WTC11 (cell line): ENCODE data around the gene SPATA32. TPM values are rescaled to one million over a fixed set of nuclear protein-coding genes. Genes with fewer than 3 reads are reported as not detected.

ENCODE experiments used
- ATAC-seq: fragments of 200-7000 bp; cut with Tn5 transposase; 2 replicates; pipeline ENCODE4 v1.10.0; 2021; ENCODE audit warnings: mild to moderate bottlenecking, moderate library complexity
- CTCF ChIA-PET: fragments of 300-600 bp; sonication (Branson Sonifier 250); formaldehyde crosslinking; loops from one replicate; lab custom pipeline; 2021; ENCODE audit warnings: antibody characterized with exemption; lab: Charles Lee
- POLR2A ChIA-PET: fragments of 350-600 bp; sonication (Branson Sonifier 250); formaldehyde crosslinking; loops from one replicate; lab custom pipeline; 2021; ENCODE audit warnings: antibody characterized with exemption; lab: Charles Lee
- DNase-seq: peaks from one replicate; pipeline ENCODE4 v3.0.0; 2021; ENCODE audit warnings: low spot score
- H3K27ac Mint-ChIP-seq: 2 replicates; pipeline ENCODE4 v1.8.0; 2021; ENCODE audit warnings: mixed read lengths
- H3K27me3 Mint-ChIP-seq: 2 replicates; pipeline ENCODE4 v1.8.0; 2021; ENCODE audit warnings: low read depth, mild to moderate bottlenecking, moderate library complexity, mixed read lengths
- H3K36me3 Mint-ChIP-seq: 2 replicates; pipeline ENCODE4 v1.8.0; 2021; ENCODE audit warnings: mixed read lengths
- H3K4me1 Mint-ChIP-seq: 2 replicates; pipeline ENCODE4 v1.8.0; 2022; ENCODE audit warnings: mixed read lengths
- H3K4me3 Mint-ChIP-seq: 2 replicates; pipeline ENCODE4 v1.8.0; 2021; ENCODE audit warnings: mild to moderate bottlenecking, moderate library complexity, mixed read lengths
- H3K9me3 Mint-ChIP-seq: 2 replicates; pipeline ENCODE4 v1.8.0; 2021; ENCODE audit warnings: mixed read lengths
- AFF4 ChIP-seq: sonication (generic); formaldehyde crosslinking; IDR thresholded peaks from 2 replicates; pipeline ENCODE4 v1.8.1; 2023; ENCODE audit warnings: mild to moderate bottlenecking, missing genetic modification reagents, borderline replicate concordance
- ARID4B ChIP-seq: sonication (generic); formaldehyde crosslinking; IDR thresholded peaks from 2 replicates; pipeline ENCODE4 v1.8.0; 2023; ENCODE audit warnings: missing genetic modification reagents, mild to moderate bottlenecking, borderline replicate concordance
- CBFB ChIP-seq: sonication (generic); formaldehyde crosslinking; IDR thresholded peaks from 2 replicates; pipeline ENCODE4 v1.8.1; 2022; ENCODE audit warnings: mild to moderate bottlenecking, low read depth, missing genetic modification reagents
- E2F5 ChIP-seq: sonication (generic); formaldehyde crosslinking; IDR thresholded peaks from 2 replicates; pipeline ENCODE4 v1.8.1; 2022; ENCODE audit warnings: mild to moderate bottlenecking, moderate library complexity, missing genetic modification reagents
- EMX1 ChIP-seq: fragments of 250-450 bp; sonication (Bioruptor Pico); IDR thresholded peaks from 2 replicates; pipeline ENCODE4 v1.8.0; 2021; ENCODE audit warnings: mild to moderate bottlenecking
- ESRRA ChIP-seq: sonication (generic); formaldehyde crosslinking; IDR thresholded peaks from 2 replicates; pipeline ENCODE4 v1.8.1; 2022; ENCODE audit warnings: mild to moderate bottlenecking, missing genetic modification reagents, borderline replicate concordance
- FOXP1 ChIP-seq: sonication (generic); formaldehyde crosslinking; IDR thresholded peaks from 2 replicates; pipeline ENCODE4 v1.8.0; 2022; ENCODE audit warnings: missing genetic modification reagents, mild to moderate bottlenecking, moderate library complexity, borderline replicate concordance
- HMGXB4 ChIP-seq: sonication (generic); formaldehyde crosslinking; IDR thresholded peaks from 2 replicates; pipeline ENCODE4 v1.8.1; 2023; ENCODE audit warnings: mild to moderate bottlenecking, moderate library complexity, missing genetic modification reagents
- KAT7 ChIP-seq: sonication (generic); formaldehyde crosslinking; IDR thresholded peaks from 2 replicates; pipeline ENCODE4 v1.8.1; 2023; ENCODE audit warnings: missing genetic modification reagents, mild to moderate bottlenecking, borderline replicate concordance
- MXD4 ChIP-seq: fragments of 250-450 bp; sonication (Bioruptor Pico); IDR thresholded peaks from 2 replicates; pipeline ENCODE4 v1.8.0; 2021; ENCODE audit warnings: mild to moderate bottlenecking, moderate library complexity, borderline replicate concordance
- NFATC4 ChIP-seq: fragments of 250-450 bp; sonication (Bioruptor Pico); IDR thresholded peaks from 2 replicates; pipeline ENCODE4 v1.9.0; 2021; ENCODE audit warnings: mild to moderate bottlenecking
- NFYB ChIP-seq: sonication (generic); formaldehyde crosslinking; conservative IDR thresholded peaks from 2 replicates; pipeline ENCODE4 v1.8.0; 2022; ENCODE audit warnings: low read depth, missing genetic modification reagents
- NR1H2 ChIP-seq: sonication (generic); formaldehyde crosslinking; IDR thresholded peaks from 2 replicates; pipeline ENCODE4 v1.9.0; 2021; ENCODE audit warnings: mild to moderate bottlenecking, moderate library complexity, missing genetic modification reagents
- NR2C2 ChIP-seq: sonication (generic); formaldehyde crosslinking; IDR thresholded peaks from 2 replicates; pipeline ENCODE4 v1.8.0; 2022; ENCODE audit warnings: mild to moderate bottlenecking, missing genetic modification reagents
- PREB ChIP-seq: sonication (generic); formaldehyde crosslinking; IDR thresholded peaks from 2 replicates; pipeline ENCODE4 v1.8.1; 2022; ENCODE audit warnings: mild to moderate bottlenecking, missing genetic modification reagents, moderate library complexity, borderline replicate concordance
- SP1 ChIP-seq: sonication (generic); formaldehyde crosslinking; conservative IDR thresholded peaks from 2 replicates; pipeline ENCODE4 v1.8.1; 2022; ENCODE audit warnings: missing genetic modification reagents
- TEAD4 ChIP-seq: sonication (generic); formaldehyde crosslinking; IDR thresholded peaks from 2 replicates; pipeline ENCODE4 v1.8.0; 2022; ENCODE audit warnings: mild to moderate bottlenecking, missing genetic modification reagents
- ZBTB21 ChIP-seq: sonication (generic); formaldehyde crosslinking; IDR thresholded peaks from 2 replicates; pipeline ENCODE4 v1.8.1; 2023; ENCODE audit warnings: mild to moderate bottlenecking, missing genetic modification reagents, borderline replicate concordance
- ZNF219 ChIP-seq: sonication (generic); formaldehyde crosslinking; IDR thresholded peaks from 2 replicates; pipeline ENCODE4 v1.8.0; 2023; ENCODE audit warnings: missing genetic modification reagents, mild to moderate bottlenecking, borderline replicate concordance
- ZNF416 ChIP-seq: fragments of 250-450 bp; sonication (Bioruptor Pico); IDR thresholded peaks from 2 replicates; pipeline ENCODE4 v1.9.0; 2021; ENCODE audit warnings: mild to moderate bottlenecking, inconsistent platforms
- total RNA-seq: library from RNA; stranded (reverse); gene quantifications from 3 replicates; pipeline ENCODE4 v1.2.3, GENCODE V29; 2021

The SPATA32 gene
- total RNA-seq, 1 experiment from 2014 or later = 0.15 TPM

GRCh38 chr17:45222014-45222288, 39.9 kb downstream of the SPATA32 start (continued):
- TF ChIP-seq ARID4B (CRISPR knock-in tag) = no peak
- TF ChIP-seq NR2C2 (CRISPR knock-in tag) = no peak
- no peak for TF ChIP-seq EMX1 (CRISPR knock-in tag)
- no peak for TF ChIP-seq E2F5 (CRISPR knock-in tag)

- peak within 1 kb of the TSS; percentile 72 for H3K4me3 Mint-ChIP-seq
- H3K9me3 Mint-ChIP-seq = no peaks in the 10 kb centered on the region
- TF ChIP-seq CBFB (CRISPR knock-in tag) (no peak), AFF4 (CRISPR knock-in tag) (no peak), PREB (CRISPR knock-in tag) (no peak), ZBTB21 (CRISPR knock-in tag) (no peak), MXD4 (CRISPR knock-in tag) (no peak), ESRRA (CRISPR knock-in tag) (no peak), E2F5 (CRISPR knock-in tag) (peak; percentile 45; the same call in 1 of the 2 replicates), ZNF219 (CRISPR knock-in tag) (no peak), SP1 (0 out of 2 replicates have a peak, but pooled peaks have one; percentile 39), KAT7 (CRISPR knock-in tag) (peak; percentile 34; the same call in 1 of the 2 replicates), NR1H2 (no peak), ZNF416 (CRISPR knock-in tag) (no peak), HMGXB4 (no peak), NFYB (CRISPR knock-in tag) (no peak), NFATC4 (CRISPR knock-in tag) (no peak), FOXP1 (CRISPR knock-in tag) (peak; percentile 68; the same call in 1 of the 2 replicates), TEAD4 (no peak)
- H3K4me1 Mint-ChIP-seq = peaks cover 7% of the 10 kb centered on the region; the same call in 1 of the 2 replicates
- H3K36me3 Mint-ChIP-seq = no peaks in the 10 kb centered on the region
- no peak within 1 kb of the TSS for H3K27ac Mint-ChIP-seq
- DNase-seq = peak; percentile 65
- CTCF ChIA-PET = interaction anchor here (0.7 to 5.9 kb wide), 12 partner anchors 10 to 207 kb away, joined by 3 to 88 read pairs (median 8); partner anchors contain the start of gene ACBD4
- peak; percentile 40 for ATAC-seq
- peaks cover 60% of the 10 kb centered on the region for H3K27me3 Mint-ChIP-seq
- POLR2A ChIA-PET = interaction anchor here (0.5 to 1.5 kb wide), 5 partner anchors 15 to 850 kb away, joined by 3 to 4 read pairs (median 3); partner anchors contain the start of genes HEXIM1 and HEXIM2
Measured at GRCh38 chr17:45221081-45222013, 40.5 kb downstream of the SPATA32 start, which contains the start of gene FMNL1. Gene FMNL1, plus strand, starts transcription at chr17:45221885. Its CDS starts 240 bp downstream, at chr17:45222125.
